KOPT-K1 (cell line): Measurements from ENCODE around the gene RANBP1.

ENCODE experiments used
- H3K27ac ChIP-seq: fragments of 200-600 bp; sonication (generic); 2 replicates; pipeline ENCODE4 v1.5.1; 2016; ENCODE audit warnings: antibody characterized with exemption, mild to moderate bottlenecking, low read depth, low read length; ENCODE audit not compliant: poor library complexity, severe bottlenecking
- H3K36me3 ChIP-seq: fragments of 200-600 bp; sonication (generic); 2 replicates; pipeline ENCODE4 v1.5.1; 2017; ENCODE audit warnings: antibody characterized with exemption, mild to moderate bottlenecking, low read length, moderate library complexity; ENCODE audit not compliant: insufficient read depth
- H3K9me3 ChIP-seq: fragments of 200-600 bp; sonication (generic); 2 replicates; pipeline ENCODE4 v1.5.1; 2017; ENCODE audit warnings: antibody characterized with exemption, low read length, mild to moderate bottlenecking; ENCODE audit not compliant: insufficient read depth, poor library complexity, severe bottlenecking

Gene RANBP1

DNA sequence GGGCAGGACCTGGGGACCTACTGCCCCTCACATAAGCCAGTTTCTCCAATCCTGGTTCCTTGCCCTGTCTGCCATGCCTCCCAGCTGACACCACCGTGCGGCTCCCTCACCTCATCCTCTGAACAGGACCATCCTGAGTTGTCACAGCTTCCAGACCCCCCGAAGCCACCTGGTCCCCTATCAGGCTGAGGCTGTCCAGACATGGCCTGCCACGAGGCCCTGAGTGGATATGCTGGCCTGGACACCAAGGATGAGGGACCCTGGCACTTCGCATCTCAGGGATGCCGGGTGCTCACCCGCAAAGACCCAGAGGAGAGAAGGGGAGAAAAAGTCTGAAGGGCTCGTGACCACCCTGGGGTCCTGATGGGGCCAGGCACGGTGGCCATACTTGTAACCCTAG, 50.8 kb downstream of the RANBP1 start:
- no peaks in the 10 kb centered on the region for H3K9me3 ChIP-seq
- no peak overlapping the region for H3K27ac ChIP-seq
- H3K36me3 ChIP-seq: no peaks in the 10 kb centered on the region

- Histone ChIP-seq H3K36me3 (no peaks in the 10 kb centered on the region), H3K9me3 (no peaks in the 10 kb centered on the region), H3K27ac (no peak overlapping the region)
These were observed 51.9 kb downstream of the RANBP1 start for GRCh38 chr22:20167643-20168322.

DNA sequence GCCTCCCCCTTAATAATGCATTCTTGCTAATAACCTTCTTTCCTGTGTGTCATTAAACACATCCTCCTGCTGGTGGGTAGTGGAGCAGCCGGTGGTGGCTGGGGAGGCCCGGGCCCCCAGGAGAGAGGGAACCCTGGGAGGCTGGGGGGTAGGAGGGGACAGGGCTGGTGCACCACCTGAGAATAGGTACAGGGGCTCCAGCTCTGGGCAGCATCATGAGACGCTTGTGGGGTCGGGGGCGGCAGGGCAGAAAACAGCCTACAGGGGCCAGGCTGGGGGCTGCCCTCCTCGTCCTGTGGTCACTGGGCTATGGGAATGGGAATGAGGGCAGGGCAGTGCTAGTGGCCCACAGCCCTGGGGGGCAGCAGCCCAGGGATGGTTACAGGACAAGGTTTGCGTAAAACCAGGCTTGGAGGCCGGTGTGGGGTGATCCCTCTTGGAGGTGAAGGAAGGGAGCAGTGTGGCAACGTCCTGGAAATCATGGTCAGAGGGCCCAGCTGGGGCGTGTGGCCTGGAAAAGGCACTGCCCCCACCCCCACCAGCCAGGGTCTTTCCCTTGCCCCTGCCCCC, 53.4 kb downstream of the RANBP1 start:
- Histone ChIP-seq H3K9me3 (no peaks in the 10 kb centered on the region), H3K36me3 (no peaks in the 10 kb centered on the region), H3K27ac (no peak overlapping the region)

- H3K36me3 ChIP-seq: no peaks in the 10 kb centered on the region
- no peak overlapping the region for H3K27ac ChIP-seq
- no peaks in the 10 kb centered on the region for H3K9me3 ChIP-seq
These were observed 54.3 kb downstream of the RANBP1 start for GRCh38 chr22:20170170-20170569.

DNA sequence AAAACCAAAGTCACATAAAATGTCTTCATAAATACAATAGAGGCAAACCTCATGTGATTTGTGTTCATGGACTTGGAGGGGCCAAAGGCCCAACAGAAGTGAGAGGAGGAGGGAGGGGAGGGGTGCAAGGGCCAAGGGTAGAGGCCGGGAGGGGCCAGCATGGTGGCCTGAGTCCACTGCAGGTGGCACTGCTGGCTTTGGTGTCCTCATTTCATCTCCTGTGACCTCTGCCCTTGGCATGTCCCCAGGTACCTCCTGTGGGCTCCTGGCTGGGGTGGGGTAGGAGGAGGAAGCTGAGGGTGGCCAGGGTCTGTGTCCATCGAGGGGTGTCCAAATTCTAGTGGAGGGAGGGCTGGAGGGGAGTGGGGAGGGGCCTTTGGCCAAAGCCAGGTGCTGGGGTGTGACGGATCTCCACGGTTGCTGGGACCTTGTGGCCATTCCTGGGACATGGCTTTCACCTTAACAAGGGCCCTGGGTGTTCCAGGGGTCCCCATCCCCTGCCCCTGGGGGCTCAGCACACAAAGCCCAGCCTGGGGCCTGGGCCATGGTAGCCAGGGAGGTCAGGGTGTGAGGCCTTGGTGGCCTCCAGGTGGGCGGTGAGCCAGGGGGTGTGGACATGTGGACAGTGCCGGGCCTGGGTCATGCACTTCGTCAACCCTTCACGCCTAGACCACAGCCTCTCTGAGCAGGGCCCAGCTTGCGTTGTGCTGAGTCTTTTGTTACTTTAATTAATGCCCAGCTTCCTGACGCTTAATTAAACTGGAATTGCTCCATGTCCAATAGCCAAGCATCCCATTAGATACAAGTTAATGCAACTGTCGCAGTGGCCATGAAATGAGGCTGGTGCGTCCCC, 55.6 kb downstream of the RANBP1 start:
- Histone ChIP-seq H3K9me3 (no peaks in the 10 kb centered on the region), H3K27ac (no peak overlapping the region), H3K36me3 (no peaks in the 10 kb centered on the region)

DNA sequence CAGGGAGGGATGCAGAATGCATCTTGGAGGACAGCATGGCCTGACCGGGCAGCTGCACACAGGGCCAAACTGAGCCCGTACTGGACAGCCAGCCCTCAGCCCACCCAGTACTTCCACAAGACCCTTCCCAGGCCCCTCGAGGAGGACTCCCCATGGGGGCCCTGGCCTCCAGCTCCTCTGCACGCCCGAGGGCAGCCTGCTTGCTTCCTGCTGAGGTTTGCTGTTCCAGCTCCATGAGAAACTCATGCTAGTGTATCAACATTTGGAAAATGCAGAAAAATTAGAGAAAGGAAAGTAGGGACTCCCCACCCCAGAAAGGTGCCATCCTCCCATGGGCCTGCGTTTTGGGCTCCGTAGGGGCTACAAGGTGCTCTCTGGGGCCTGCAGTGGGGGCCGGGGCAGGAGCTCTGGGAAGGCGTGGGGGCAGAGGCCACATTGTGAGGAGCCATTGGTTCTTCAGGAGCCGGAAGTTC, 56.3 kb downstream of the RANBP1 start:
- H3K9me3 ChIP-seq: no peaks in the 10 kb centered on the region
- H3K36me3 ChIP-seq: no peaks in the 10 kb centered on the region
- no peak overlapping the region for H3K27ac ChIP-seq

- no peak overlapping the region for H3K27ac ChIP-seq
- no peaks in the 10 kb centered on the region for H3K36me3 ChIP-seq
- H3K9me3 ChIP-seq: no peaks in the 10 kb centered on the region
These were observed 57.3 kb downstream of the RANBP1 start for GRCh38 chr22:20173246-20173645.

GRCh38 chr22:20173772-20174171, 57.9 kb downstream of the RANBP1 start:
- Histone ChIP-seq H3K27ac (no peak overlapping the region), H3K9me3 (no peaks in the 10 kb centered on the region), H3K36me3 (no peaks in the 10 kb centered on the region)

DNA sequence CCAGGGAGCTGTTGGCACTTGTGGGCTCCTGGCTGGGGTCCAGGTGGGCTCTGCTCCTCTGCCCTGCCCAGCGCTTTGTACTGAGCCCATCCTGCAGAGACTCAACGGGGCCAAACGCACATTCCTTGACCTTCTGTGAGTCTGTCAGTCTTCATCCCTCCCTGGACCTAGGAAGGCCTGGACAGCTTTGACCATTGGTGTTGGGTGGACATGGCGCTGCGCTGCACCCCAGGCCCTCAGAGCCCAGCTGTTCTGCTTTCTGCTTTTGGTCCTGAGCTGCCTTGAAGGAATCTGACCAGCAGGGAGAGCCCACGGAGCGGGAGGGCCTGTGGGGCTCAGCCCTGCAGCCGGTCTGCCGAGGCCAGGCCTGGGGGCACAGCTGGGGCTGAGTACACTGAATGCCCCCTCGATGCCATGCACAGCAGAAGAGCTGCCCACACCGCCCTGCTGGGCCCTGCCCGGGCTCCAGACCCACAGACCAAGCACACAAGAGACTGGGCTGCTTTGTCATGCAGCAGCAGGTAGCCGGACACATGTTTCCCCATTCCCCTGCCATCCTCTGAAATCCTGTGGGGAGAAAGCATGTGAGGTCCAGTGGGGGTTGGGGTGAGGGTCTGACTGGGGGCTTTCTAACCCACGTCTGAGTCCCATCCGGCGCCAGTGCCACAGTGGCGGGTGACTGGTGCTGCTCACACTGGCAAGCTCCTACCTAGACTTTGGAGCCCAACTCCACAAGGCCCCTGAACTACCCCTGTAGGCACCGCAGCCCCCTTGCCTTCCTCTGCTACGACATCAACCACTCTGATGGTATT, 59.1 kb downstream of the RANBP1 start:
- Histone ChIP-seq H3K9me3 (no peaks in the 10 kb centered on the region), H3K36me3 (no peaks in the 10 kb centered on the region), H3K27ac (no peak overlapping the region)

GRCh38 chr22:20175597-20175900, 59.6 kb downstream of the RANBP1 start:
- no peak overlapping the region for H3K27ac ChIP-seq
- no peaks in the 10 kb centered on the region for H3K9me3 ChIP-seq
- no peaks in the 10 kb centered on the region for H3K36me3 ChIP-seq

GRCh38 chr22:20176421-20177085, 60.6 kb downstream of the RANBP1 start:
- no peaks in the 10 kb centered on the region for H3K36me3 ChIP-seq
- H3K9me3 ChIP-seq: no peaks in the 10 kb centered on the region
- H3K27ac ChIP-seq: no peak overlapping the region
